Activated CD4-positive, alpha-beta T cell treated with anti-CD3 and anti-CD28 coated beads for 24 hours (primary cell): Measurements from ENCODE around the gene PHRF1.

Source experiments
- DNase-seq, 2 donors: peaks; one replicate each; pipeline ENCODE4 v3.0.0-alpha.2; 2020; ENCODE audit warnings: low read depth in 2 of 2

Gene PHRF1, protein sequence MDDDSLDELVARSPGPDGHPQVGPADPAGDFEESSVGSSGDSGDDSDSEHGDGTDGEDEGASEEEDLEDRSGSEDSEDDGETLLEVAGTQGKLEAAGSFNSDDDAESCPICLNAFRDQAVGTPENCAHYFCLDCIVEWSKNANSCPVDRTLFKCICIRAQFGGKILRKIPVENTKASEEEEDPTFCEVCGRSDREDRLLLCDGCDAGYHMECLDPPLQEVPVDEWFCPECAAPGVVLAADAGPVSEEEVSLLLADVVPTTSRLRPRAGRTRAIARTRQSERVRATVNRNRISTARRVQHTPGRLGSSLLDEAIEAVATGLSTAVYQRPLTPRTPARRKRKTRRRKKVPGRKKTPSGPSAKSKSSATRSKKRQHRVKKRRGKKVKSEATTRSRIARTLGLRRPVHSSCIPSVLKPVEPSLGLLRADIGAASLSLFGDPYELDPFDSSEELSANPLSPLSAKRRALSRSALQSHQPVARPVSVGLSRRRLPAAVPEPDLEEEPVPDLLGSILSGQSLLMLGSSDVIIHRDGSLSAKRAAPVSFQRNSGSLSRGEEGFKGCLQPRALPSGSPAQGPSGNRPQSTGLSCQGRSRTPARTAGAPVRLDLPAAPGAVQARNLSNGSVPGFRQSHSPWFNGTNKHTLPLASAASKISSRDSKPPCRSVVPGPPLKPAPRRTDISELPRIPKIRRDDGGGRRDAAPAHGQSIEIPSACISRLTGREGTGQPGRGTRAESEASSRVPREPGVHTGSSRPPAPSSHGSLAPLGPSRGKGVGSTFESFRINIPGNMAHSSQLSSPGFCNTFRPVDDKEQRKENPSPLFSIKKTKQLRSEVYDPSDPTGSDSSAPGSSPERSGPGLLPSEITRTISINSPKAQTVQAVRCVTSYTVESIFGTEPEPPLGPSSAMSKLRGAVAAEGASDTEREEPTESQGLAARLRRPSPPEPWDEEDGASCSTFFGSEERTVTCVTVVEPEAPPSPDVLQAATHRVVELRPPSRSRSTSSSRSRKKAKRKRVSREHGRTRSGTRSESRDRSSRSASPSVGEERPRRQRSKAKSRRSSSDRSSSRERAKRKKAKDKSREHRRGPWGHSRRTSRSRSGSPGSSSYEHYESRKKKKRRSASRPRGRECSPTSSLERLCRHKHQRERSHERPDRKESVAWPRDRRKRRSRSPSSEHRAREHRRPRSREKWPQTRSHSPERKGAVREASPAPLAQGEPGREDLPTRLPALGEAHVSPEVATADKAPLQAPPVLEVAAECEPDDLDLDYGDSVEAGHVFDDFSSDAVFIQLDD (N-terminal part only)

DNA sequence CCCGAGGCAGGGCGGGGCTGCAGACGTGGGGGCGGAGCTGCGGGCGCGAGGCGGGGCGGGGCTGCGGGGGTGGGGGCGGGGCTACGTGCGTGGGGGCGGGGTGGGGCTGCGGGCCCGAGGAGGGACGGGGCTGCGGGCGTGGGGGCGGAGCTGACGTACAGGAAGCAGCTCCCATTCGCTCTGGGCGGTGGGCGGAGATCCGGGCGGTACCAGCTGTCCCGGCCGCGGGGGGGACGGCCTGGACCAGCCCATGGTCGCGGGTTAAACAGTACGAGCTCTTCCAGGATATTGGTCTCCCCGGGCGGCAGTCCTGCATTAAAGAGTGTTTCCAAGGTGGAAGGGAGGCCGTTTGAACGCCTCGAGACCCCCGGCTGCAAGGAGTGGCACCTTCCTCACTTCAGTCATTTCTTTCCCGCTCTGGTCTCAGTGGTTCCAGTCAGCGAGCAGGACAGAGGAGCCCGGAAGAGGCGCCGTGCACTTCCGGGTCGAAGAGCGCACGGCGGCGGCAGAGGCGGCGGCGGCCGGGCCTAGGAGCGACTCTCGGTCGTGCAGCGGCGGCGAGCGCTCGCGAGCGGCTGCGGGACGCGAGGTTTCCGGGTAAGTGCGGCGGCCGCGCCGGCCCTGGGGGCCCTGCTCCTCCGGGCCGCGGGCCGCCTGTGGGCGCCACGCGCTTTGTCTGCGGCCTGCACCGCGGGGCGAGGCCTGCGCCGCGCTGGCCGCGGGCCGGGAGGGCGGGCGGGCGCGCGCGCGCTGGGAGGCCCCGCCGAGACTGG, at the start of gene PHRF1:
Gene PHRF1, plus strand, starts transcription at position 475 of the 773 bp plus-strand sequence. CDS start 5,043 bp downstream, outside the sequence.
- peak; percentile 89 for DNase-seq

DNA sequence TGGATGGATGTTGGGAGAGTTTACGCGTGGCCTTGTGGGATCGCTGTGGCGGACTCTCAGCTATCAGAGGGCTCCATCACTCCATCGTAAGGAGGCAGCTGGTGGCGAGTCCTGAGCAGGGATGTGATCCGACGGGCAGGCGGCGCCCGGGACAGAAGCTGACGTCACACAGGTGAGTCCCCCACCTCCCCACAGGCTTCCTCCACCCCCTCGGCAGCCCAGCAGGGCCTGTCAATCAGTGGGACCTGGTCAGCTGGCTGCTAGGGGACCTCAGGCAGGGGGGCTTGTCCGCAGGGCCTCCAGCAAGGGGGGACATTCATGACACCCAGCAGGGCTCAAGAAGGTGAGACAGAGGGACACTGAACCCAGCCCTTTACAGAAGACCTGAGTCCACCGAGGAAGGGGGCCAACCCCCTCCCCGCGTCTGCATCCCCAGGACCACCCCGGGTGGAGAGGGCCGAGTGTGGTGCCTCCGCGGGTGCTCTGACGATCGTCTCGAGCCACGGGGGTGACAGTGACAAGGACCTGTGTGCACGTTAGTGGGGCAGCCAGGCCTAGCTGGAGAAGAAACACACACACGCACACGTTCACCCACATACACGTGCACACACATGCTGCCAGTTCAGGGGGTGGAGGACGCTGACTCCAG, 48.0 kb upstream of the PHRF1 start:
- DNase-seq, result no peak

DNA sequence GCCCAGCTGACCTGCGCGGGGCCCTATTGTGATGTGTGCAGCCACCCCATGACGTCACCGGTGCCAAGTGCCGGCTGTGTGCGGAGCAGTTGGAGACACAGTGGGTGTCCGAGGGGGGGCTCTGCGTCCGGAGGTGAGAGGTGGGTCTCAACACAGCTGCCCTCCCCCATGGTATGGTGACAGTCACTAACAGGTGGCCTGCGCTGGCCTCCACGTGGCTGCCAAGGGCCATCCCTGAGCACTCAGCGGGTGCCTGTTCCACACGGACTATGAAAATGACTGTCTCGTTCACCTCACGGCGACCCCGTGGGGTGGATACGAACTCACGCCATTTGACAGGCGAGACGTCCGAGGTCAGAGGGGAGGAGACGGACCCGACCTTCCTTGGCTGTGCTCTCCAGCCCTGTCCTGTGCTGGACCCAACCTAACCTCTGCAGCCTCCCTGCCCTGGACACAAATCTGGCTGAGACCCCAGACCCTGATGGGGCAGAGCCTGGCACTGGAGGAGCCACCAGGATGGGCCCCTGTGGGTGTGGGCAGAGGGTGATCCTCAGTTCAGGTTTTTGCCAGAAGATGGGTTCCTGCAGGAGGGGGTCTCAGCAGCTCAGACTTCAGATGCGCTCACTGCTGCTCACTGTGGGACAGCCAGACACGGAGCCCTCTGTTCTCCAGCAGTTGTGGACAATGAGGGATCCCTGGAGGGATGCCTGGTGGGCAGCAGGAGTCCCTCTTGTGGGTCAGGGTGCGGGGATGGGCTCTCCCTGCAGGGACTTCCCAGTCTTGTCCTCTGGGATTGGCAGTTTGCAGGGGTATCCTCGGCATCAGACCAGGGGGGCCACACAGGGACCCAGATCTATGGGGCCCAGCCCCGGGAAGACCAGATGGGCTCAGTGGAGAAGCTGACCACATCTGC, 47.2 kb upstream of the PHRF1 start:
- no peak for DNase-seq

DNA sequence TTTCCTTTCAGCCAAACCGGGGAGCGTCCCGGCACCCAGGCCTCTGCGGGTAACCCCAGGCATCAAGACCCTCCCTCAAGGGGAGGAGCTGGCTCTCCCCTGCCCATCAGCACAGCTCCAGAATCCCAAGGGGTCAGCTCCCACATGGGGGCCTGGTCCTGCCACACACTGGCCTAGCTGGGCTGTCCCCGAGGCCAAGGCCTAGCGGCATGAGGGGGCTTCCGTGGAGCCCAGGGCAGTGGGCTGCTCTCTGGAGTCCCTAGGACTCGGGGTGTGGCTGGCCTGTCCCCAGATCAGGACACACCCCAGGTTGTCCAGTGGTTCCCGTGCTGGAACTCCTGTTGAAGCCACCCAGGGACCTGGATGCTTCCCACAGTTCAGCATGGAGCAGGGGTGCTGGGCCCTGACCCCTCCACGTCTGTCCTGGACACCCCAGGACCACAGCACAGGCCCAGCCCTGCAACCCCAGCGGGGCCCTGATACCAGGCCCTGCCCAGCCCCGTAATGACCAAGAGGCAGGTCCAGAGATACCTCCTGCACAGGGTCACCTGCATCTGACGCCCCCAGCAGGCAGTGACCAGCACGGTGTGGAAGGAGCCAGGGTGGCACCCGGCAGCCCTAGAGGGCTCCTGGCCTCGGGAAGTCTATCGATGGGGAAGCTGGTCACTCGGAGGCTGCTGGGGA, 46.4 kb upstream of the PHRF1 start:
- DNase-seq, result no peak

DNA sequence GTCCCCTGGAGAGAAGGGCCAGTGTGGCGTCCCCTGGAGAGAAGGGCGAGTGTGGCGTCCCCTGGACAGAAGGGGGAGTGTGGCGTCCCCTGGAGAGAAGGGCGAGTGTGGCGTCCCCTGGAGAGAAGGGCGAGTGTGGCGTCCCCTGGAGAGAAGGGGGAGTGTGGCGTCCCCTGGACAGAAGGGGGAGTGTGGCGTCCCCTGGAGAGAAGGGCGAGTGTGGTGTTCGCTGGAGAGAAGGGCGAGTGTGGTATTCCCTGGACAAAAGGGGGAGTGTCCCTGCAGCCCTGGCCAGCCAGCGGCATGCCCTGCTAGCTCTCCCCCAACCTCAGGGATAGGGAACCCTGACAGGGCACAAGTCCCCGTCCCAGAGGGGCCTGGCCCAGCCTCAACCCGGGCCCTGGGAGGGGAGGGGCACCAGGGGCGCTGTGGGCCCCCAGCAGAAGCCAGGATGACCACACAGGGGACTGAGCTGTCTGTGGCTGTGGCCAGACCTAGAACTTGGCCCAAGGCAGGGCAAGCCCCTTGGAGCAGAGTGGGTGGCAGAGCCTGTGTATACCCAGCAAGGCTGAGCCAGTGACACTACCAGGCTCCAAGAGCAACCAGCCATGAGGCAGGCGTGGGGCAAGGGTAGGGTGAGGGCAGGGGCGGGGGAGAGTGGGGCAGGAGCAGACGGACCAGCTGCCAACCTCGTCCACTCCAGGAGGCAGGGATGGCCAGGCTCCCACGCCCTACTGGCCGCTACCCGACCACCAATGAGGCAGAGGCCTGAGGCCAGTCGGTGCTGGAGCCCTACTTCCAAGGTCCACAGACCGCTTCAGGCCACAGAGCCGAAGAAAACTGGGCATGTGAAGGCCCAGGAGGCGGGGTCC, 45.1 kb upstream of the PHRF1 start:
- no peak for DNase-seq

DNA sequence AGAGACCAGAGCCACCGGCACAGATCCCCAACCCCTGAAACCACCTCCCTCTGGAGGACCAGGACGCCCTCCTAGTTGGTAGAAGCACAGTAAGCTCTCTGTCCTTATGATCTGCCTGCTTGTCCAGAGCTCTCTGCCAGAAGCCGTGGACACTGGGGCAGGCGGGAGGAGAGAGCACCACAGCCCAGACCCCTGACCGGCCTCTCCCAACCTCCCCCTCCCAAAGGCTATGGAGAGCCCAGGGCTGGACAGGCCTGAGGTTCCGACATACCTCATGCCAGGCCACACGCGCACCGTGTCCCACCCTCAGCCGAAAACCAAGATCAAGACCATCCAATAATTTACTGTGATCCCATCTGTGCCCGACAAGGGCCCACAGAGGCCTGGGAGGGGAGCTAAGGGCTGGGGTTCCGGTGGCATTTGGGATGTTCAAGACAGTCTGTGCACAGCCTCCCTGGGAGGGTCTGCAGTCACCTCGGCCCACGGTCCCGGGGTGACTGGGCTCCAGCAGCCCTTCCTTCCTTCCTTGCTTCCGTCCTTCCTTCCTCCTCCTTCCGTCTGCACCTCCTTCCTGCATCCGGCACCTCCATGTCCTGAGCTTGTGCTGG, 44.2 kb upstream of the PHRF1 start:
- no peak for DNase-seq

DNA sequence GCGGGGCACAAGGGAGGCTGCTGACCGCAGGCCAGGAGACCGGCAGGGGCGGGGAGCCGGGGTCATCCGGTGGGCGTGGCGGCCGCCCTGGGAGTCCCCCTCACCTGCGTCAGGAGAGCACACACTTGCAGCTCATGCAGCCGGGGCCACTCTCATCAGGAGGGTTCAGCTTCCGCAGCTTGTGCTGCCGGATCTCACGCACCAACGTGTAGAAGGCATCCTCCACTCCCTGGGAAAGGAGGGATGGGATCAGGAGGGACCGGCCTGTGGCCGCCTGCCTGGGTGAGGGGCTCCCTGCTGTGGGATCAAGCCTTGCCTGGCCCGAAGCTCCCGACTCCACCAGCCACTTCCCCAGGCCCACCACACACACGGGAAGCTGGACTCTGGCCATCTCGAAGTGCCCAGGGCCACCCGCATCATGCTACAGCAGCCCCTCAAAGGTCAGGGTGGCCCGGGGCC, 43.7 kb upstream of the PHRF1 start:
- DNase-seq, result no peak

DNA sequence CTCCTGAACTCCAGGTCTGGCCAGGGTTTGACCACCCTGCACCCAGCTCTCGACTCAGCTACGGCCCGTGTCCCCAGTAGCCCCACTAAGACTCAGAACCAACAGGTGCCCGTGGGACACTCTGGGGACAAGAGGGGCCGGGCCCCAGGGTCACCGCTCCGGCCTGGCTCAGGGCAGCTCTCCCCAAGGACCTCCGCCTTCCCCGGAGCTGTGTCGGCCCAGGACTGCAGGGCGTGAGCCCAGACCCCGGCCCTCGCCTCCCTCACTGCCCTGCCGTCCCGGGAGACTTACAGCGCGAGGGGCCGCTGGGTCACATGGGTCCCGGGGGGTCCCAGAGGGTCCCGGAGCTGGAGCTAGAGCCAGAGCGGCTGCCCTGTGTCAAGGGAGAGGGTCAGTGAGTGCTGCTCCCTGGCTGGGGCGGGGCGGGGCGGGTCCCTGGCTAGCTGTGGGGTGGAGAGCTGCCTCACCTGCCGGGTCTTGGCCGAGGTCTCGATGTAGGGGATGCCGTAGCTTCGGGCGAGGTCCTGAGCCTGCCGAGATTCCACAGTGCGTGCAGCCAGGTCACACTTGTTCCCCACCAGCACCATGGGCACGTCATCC, 43.2 kb upstream of the PHRF1 start:
- DNase-seq, result no peak

DNA sequence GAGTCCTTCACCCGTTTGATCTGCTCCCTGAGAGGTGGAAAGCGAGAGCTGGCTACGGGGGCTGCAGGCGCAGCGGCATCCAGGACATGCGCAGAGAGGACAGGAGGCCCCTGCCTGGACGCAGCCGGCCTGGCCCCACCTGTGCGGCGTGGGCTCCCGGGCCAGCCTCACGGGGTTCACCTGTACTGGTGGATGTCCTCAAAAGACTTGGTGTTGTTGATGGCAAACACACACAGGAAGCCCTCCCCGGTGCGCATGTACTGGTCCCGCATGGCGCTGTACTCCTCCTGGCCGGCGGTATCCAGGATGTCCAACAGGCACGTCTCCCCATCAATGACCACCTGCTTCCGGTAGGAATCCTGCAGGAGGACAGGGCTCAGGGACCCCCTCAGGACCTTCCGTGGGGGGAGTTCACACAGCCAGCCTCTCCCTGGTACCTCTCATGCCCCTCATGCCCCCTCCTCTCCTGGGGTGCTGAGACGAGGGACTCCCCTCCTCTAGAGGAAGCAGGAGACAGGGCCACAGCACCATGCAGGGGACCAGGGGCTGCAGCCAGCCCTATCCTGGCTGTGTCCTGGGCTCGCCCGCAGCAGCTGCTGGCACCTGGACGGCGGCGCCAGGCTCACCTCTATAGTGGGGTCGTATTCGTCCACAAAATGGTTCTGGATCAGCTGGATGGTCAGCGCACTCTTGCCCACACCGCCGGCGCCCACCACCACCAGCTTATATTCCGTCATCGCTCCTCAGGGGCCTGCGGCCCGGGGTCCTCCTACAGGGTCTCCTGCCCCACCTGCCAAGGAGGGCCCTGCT, 42.5 kb upstream of the PHRF1 start:
- no peak for DNase-seq

DNA sequence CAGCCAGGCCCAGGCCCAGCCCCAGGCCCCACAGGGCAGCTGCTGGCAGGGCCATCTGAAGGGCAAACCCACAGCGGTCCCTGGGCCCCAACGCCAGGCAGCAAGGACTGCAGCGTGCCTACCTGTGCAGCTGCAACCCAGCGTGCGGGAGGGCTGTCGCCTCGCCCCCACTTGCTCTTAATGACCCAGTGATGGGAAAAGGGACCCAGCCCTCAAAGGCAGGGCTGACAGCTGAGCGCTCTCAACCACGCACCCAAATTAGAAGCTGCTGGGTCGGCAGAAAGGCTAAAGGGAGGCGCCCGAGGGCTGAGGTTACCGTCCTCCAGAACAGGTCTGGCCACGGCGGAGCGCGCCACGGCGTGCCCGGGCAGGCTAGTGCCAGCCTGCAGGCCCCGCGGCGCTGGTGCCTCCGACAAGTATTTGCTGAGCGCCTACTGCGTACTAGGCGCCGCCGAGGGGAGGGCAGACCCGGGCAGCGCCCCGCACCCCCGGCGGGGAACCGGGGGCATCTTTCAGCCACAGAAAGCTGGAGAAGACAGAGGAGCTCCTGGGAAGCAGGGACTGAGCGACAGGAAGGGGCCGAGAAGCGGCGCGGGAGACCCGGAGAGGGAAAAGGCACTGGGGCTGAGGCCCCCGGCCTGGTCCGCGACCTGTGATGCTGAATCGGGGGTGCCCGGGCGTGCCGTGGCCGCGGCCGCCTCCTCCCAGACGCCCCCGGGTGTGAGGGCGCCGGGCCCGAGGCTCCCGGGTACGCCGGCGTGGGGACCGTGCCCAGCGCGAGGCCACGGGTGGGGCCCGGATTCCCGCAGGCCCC, 41.7 kb upstream of the PHRF1 start:
- DNase-seq, result no peak

DNA sequence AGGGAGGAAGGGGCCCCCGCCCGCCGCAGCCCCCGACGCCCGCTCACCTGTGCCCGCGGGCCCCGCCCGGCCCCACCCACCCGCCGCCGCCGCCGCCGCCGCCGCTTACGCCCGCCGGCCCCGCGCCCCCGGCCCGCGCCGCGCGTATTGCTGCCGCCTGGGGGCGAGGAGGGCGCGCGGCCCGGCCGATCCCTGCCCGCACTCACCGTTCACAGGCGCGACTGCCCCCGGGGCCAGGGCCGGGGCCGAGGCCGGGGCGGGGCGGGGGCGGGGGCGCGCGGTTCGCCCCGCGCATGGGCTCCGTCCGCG, 41.1 kb upstream of the PHRF1 start:
- DNase-seq, result no peak

DNA sequence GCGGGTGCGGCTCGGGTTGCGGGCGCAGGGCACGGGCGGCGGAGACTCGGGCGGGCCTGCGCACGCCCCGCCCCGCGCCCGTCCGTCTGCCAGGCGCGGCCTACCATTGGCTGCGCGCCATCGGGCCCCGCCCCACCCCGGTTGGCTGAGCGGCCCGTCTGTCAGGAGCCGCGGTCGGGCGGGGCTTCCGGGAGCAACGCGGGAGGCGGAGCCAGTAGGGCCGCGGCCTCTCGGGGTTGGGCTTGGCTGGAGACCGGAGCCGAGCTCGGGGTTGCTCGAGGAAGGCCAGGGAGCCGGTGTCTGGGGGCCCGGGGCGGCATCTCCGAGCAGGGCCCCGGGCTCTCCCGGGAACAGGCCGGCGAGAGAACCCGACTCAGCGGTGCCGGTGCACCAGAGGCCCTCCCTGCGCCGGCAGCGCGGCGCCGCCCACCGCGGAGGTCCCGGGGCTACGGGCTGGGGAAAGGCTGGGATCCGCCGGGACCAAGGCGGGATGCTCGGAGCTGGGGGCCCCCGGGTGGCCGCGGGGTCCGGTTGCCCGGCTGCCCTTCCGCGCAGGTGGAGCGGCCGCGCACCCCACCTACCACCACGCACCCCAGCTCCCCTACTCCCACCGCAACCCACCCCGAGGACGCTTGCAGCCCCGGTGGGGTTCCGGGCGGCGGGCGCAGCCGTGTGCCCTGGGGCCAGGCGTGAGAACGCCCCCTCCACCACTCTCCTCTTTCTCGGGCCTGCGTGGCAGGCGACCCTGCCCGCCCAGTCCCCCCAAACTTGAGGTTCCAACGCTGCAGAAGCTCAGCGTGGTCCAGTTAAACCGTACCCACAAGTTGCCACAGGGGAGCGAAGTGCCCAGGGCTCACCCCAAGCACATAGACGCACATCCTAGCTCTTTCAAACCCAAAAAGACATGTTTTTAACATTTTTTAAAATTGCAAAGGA, 40.5 kb upstream of the PHRF1 start, which contains the start of gene HRAS:
Gene HRAS, minus strand, starts transcription at position 58 of the 936 bp plus-strand sequence.
- peak; percentile 90 to 93 for DNase-seq

DNA sequence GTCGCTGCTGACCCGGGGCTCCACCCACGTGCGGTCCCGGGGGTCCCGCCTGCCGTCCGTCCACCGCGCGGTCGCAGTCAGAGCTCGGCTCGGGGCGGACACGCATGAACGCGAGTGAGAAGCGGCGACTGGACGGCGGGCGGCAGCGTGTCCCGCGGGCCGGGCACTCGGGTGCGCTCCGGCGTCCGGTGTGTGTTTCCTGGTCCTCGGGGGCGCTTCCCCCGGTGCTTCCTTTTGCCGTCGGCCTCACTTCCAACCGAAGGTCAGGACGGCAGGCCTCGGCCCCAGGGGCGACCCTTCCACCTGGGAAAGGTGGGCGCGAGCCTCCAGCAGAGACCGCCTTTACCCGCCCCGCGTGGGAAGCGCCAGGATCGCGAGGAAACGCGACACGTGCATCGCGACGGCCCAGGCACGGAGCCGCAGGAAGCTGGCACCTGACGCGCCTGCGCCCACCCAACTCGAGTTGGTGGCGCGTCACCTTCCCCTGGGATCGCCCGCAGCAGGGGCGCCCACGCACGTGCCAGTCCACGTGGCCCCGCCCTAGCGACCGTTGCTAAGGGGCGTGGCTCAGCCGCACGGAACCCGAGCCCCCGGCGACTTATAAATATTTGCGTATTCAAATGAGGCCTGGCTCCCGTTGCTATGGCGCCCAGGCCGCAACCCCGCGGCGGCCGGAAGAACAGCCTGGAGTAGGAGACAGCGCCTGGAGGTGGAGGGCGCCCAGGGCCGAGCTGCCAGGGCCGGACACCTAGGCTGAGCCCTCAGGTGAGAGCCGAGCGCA, 39.2 kb upstream of the PHRF1 start, which contains the start of gene LRRC56:
Gene LRRC56, plus strand, starts transcription at position 687 of the 781 bp plus-strand sequence. CDS start 3,158 bp downstream, outside the sequence.
- DNase-seq, result peak; percentile 86
